Adipocyte (in vitro differentiated cells): ENCODE data around the gene SAMD7.
A peak's percentile ranks its signal among the peaks of the same experiment; 100 is the strongest.

Source experiments
- DNase-seq: peaks from one replicate; pipeline ENCODE4 v3.0.0-alpha.2; 2015; ENCODE audit warnings: low read depth
- H3K27me3 ChIP-seq: replicated peaks from 2 replicates; pipeline ENCODE4 v1.7.0; 2013; ENCODE audit warnings: mild to moderate bottlenecking, low read length, moderate library complexity; ENCODE audit not compliant: control insufficient read depth, insufficient read depth
- H3K36me3 ChIP-seq: 2 replicates; pipeline ENCODE4 v1.7.0; 2013; ENCODE audit warnings: low read length, mild to moderate bottlenecking, moderate library complexity; ENCODE audit not compliant: control insufficient read depth, insufficient read depth, severe bottlenecking
- H3K4me1 ChIP-seq: 2 replicates; pipeline ENCODE4 v1.7.0; 2013; ENCODE audit warnings: mild to moderate bottlenecking, low read length, moderate library complexity; ENCODE audit not compliant: control insufficient read depth, insufficient read depth
- H3K4me3 ChIP-seq: 2 replicates; pipeline ENCODE4 v1.7.0; 2013; ENCODE audit warnings: mild to moderate bottlenecking, low read length, moderate library complexity
- H3K9ac ChIP-seq: 2 replicates; pipeline ENCODE4 v1.7.0; 2013; ENCODE audit warnings: mild to moderate bottlenecking, low read length, moderate library complexity
- H3K9me3 ChIP-seq: 2 replicates; pipeline ENCODE4 v1.7.0; 2013; ENCODE audit warnings: mild to moderate bottlenecking, low read length, moderate library complexity; ENCODE audit not compliant: control insufficient read depth

SAMD7 gene

DNA sequence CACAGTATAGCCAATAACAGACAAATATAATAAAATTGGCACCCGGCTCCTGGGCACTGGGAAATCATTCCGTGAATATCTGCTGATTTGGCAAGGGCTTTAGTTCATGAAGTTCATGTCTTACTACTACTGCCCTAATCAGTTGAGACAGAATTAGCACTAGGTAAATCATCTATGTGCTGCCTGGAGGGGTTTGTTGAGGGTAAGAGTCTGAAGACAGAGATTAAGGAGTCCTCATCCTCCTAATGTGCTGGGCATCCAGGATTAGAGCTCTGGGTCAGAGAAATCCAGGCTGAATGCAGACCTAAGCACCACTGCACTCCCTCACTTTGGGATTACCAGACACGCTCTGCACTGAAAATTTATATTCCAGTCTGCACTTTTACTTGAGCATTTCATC lies 2.0 kb downstream of the SAMD7 start:
- no peaks in the 10 kb centered on the region for H3K9me3 ChIP-seq
- no peak overlapping the region for H3K9ac ChIP-seq
- H3K4me3 ChIP-seq: no peak overlapping the region
- no peak for DNase-seq
- H3K4me1 ChIP-seq: peaks cover 8% of the 10 kb centered on the region
- H3K36me3 ChIP-seq: no peaks in the 10 kb centered on the region
- H3K27me3 ChIP-seq: peaks cover 9% of the 10 kb centered on the region

DNA sequence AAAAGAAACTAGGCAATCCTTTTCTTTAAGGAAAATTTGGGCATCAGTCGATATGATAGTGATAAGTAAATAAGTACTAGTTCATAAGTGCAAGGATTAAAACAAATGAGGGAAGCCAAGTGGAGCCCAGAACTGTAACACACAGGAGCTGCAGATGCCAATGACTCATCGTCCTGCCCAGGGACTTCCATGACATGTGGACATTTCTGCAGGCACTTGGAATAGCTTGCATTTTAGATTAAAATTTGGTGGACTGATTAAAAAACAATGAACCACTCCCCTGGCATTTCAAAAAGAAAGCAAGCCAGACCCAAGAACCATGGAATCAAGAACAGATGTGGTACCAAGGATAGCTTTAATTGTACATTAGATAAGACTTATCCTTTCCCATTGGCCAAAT lies 2.9 kb downstream of the SAMD7 start:
- Histone ChIP-seq H3K4me3 (no peak overlapping the region), H3K27me3 (no peaks in the 10 kb centered on the region), H3K9ac (no peak overlapping the region), H3K36me3 (no peaks in the 10 kb centered on the region), H3K9me3 (no peaks in the 10 kb centered on the region), H3K4me1 (peaks cover 8% of the 10 kb centered on the region)
- DNase-seq: peak; percentile 67

DNA sequence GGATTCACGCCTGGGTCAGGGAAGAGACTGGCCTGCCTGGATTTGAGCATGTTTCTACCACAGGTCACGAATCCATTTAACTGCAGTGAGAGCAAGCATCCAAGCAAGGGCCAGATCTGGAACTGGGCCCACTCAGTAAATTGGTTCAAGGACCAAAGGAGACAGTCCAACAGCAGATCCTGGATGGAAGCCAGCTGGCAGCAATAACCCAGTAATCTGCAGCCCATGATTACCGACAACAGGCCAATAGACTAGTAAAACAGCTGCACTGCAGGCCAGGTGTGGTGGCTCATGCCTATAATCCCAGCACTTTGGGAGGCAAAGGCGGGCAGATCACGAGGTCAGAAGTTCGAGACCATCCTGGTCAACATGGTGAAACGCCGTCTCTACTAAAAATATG lies 11.8 kb downstream of the SAMD7 start:
- no peaks in the 10 kb centered on the region for H3K36me3 ChIP-seq
- no peak overlapping the region for H3K9ac ChIP-seq
- no peak overlapping the region for H3K4me3 ChIP-seq
- DNase-seq: no peak
- no peaks in the 10 kb centered on the region for H3K4me1 ChIP-seq
- H3K9me3 ChIP-seq: no peaks in the 10 kb centered on the region
- peaks cover 5% of the 10 kb centered on the region for H3K27me3 ChIP-seq

DNA sequence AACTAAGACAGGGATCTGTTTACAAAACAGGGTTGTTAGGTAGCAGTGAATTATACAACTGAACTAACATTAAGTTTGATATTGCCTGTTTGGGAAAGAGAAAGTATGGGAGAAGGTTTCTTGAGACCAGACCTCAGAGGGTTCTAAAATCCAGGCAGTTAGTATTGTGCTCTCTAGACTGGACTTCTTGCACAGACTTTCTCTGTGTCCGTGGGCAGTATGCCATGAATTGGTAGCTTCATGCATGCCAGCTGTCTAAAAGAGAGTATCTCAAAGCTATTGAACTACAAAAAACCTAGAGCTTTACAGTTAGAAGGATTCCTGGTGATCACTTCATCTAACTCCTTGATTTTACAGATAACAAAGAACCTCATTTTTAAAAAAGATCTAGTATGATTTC lies 12.5 kb downstream of the SAMD7 start:
- no peak for DNase-seq
- no peak overlapping the region for H3K4me3 ChIP-seq
- H3K9me3 ChIP-seq: no peaks in the 10 kb centered on the region
- H3K4me1 ChIP-seq: no peaks in the 10 kb centered on the region
- H3K9ac ChIP-seq: no peak overlapping the region
- no peaks in the 10 kb centered on the region for H3K36me3 ChIP-seq
- peaks cover 5% of the 10 kb centered on the region for H3K27me3 ChIP-seq

DNA sequence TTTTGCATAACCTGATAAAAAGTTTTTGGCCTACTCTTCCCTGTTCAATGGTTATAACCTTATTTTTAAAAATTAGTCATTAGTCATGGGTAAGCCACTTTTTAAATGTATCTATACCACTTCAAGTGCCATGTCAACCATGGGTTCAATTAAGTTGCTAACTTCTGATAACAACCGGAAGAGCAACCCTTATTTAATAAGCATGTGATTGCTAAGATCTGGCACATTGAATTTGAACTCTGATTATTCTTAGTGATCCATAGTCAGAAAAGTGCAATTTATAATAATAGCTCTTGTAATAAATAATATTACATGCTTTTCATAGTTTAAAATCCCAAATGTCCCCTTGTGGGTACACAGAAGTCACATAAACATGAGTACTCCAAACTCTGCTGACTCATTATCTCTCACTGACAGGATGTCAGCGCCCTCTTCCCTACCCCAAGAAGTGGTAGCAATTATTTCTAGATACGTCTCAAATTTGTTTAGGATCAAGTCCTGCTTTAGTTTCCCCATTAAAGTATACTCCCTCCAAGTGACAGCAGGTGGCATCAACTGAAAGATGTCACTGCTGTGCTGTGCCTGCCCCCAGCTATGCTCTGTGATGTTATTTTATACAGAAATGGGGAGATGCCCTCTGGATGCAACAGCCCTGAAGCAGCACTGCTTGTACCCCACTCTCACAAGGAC lies 18.6 kb downstream of the SAMD7 start:
- no peak for DNase-seq
- H3K27me3 ChIP-seq: peaks cover 26% of the 10 kb centered on the region
- H3K4me1 ChIP-seq: peaks cover 5% of the 10 kb centered on the region
- no peaks in the 10 kb centered on the region for H3K9me3 ChIP-seq
- H3K36me3 ChIP-seq: no peaks in the 10 kb centered on the region
- no peak overlapping the region for H3K9ac ChIP-seq
- H3K4me3 ChIP-seq: no peak overlapping the region

DNA sequence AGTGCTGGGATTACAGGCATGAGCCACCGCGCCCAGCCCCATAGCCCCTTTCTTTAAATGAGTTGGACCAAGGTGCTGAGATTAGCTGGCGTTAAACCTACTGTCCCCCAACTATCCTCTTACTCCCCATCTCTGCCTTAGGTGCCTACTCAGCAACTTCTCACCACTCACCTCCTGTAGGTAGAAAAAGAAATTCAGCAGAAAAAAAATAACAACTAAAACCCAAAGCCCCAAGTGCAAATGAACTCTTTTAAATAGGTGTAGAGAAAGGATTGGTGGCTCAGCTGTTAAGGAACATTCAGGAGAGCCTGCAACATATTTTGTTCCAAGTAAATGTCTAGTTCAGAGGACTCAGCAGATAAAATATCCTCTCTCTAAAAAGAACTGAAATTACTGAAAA lies 19.5 kb downstream of the SAMD7 start:
- Histone ChIP-seq H3K4me1 (peaks cover 5% of the 10 kb centered on the region), H3K9me3 (no peaks in the 10 kb centered on the region), H3K4me3 (no peak overlapping the region), H3K9ac (no peak overlapping the region), H3K27me3 (peaks cover 34% of the 10 kb centered on the region), H3K36me3 (no peaks in the 10 kb centered on the region)
- DNase-seq: no peak

DNA sequence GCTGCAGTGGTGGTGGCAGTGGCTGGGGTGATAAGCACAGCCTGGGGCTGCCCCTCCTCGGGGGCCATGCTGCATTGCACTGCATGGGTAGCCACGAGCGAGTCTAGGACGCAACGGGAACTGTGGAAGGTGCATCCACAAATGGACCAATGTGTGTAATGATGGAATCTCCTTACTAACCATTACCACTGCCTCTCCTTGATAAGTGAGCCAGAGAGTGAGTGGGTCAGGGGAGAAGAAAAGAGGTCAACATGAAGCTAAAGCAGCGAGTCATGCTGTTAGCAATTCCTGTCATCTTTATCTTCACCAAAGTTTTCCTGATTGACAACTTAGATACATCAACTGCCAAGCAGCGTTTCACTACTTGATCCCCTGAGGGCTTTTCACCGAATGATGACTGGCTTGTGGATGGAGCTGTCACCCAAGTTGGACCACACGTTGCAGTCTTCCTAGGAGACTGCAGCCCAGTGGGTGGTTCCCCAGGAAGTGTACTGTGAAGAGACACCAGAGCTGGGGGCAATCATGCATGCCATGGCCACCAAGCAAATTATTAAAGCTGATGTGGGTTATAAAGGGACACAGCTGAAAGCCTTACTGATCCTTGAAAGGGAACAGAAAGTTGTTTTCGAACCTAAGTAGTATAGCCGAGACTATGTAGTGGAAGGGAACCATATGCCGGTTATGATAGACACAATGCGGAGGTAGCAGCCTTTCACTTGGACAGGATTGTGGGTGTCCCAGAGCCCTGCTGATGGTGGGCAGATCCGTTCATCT lies 20.6 kb downstream of the SAMD7 start:
- no peak overlapping the region for H3K4me3 ChIP-seq
- H3K36me3 ChIP-seq: no peaks in the 10 kb centered on the region
- no peak overlapping the region for H3K9ac ChIP-seq
- H3K9me3 ChIP-seq: no peaks in the 10 kb centered on the region
- DNase-seq: no peak
- H3K27me3 ChIP-seq: peaks cover 37% of the 10 kb centered on the region
- peaks cover 5% of the 10 kb centered on the region for H3K4me1 ChIP-seq

DNA sequence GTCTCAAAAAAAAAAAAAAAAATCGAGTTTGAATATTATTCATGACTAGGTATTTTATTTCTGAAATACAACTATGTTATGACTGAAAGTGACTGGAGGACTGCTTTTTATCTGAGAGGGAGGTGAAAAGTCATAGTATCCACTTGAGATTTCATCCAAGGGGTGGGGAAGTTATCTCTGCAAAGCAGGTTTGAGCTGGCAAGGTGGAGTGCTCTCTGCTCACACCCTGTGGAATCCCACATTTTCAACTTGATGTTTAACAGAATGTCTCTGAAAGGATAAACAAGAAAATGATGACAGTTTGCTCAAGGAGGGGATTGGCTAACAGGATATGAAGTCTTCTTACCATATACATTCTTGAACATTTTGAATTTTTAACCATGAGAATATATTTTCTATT lies 27.9 kb downstream of the SAMD7 start:
- Histone ChIP-seq H3K4me3 (no peak overlapping the region), H3K4me1 (no peaks in the 10 kb centered on the region), H3K27me3 (peaks cover 25% of the 10 kb centered on the region), H3K36me3 (no peaks in the 10 kb centered on the region), H3K9me3 (no peaks in the 10 kb centered on the region), H3K9ac (no peak overlapping the region)
- DNase-seq: no peak

DNA sequence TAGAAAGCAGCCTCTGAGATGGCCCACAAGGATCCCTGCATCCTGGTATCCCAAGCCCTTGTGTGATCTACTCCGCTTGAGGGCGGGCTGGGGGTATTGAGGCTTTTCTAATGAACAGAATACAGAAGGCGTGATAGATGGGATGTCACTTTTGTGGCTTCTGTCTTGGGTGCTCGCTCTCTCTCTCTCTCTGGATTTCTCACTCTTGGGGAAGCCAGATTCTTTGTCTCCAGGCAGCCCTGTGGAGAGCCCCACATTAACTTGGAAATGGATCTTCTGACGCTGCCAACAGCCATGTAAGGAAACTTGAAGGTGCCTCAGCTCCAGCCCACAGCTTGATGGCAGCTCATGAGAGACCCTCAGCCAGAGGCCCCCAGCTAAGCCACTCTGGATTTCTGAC lies 28.4 kb downstream of the SAMD7 start:
- Histone ChIP-seq H3K9me3 (no peaks in the 10 kb centered on the region), H3K4me3 (no peak overlapping the region), H3K36me3 (no peaks in the 10 kb centered on the region), H3K9ac (no peak overlapping the region), H3K4me1 (no peaks in the 10 kb centered on the region), H3K27me3 (peaks cover 20% of the 10 kb centered on the region)
- DNase-seq: no peak

DNA sequence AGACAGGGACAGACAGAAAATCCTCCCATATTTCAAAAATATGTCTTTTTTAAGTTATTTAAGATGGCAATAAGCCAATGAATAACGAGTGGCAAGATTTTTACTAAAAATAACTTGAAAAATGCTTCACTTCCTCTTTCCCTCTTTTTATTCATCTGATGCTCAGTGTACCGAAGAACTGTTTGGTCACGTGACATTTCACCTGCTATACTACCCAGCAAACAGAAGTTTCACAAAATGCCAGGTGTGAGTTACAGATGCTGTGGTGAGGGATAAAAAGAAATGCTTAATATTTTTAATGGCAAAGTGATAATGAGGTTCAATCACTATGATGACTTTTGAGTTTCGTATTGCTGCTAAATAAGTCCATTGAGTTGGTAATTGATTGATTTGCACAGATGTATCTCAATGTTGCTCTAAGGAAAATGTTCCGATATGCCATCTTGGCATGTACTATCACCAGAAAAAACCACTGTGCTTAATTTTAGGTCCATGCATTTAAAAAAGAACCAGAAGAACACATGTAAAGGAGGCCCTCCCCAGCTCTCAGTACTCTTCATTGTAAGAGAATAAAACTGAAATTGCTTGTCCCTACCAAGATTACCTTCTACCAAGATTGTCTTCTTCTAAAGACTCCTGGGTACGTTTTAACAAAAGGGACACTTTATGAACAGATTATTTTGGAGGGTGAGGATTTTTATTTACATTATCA lies 29.3 kb downstream of the SAMD7 start:
- Histone ChIP-seq H3K36me3 (no peaks in the 10 kb centered on the region), H3K9me3 (no peaks in the 10 kb centered on the region), H3K27me3 (peaks cover 12% of the 10 kb centered on the region), H3K4me1 (no peaks in the 10 kb centered on the region), H3K4me3 (no peak overlapping the region), H3K9ac (no peak overlapping the region)
- DNase-seq: no peak

DNA sequence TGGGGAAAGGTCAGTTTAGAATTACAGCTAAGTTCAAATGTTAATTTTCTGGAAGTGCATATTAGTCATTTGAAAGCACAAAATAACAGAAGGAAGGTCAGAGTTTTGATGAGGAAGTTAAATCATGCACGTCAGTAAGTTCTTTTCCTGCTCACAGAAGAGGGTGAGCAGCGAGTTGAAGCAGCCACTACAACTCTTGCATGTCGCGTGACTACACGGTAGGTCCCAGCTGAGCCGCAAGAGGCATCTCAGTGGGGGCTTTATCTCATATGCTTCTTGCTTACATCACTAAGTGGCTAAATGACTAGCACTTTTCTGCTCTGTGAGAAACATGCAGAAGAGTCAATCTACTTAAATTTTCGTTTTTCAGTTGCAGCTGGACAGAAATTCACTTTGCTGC lies 33.9 kb downstream of the SAMD7 start:
- Histone ChIP-seq H3K9ac (no peak overlapping the region), H3K4me3 (no peak overlapping the region), H3K27me3 (peaks cover 30% of the 10 kb centered on the region), H3K4me1 (no peaks in the 10 kb centered on the region), H3K9me3 (no peaks in the 10 kb centered on the region), H3K36me3 (no peaks in the 10 kb centered on the region)
- DNase-seq: no peak
